ENCODE results near the gene GYPC.
"Not testable (repeated sequence)": the region's sequence is repeated elsewhere in the genome, so short reads cannot be mapped to it uniquely, and the experiment has no call there.

GYPC gene, protein sequence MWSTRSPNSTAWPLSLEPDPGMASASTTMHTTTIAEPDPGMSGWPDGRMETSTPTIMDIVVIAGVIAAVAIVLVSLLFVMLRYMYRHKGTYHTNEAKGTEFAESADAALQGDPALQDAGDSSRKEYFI

DNA sequence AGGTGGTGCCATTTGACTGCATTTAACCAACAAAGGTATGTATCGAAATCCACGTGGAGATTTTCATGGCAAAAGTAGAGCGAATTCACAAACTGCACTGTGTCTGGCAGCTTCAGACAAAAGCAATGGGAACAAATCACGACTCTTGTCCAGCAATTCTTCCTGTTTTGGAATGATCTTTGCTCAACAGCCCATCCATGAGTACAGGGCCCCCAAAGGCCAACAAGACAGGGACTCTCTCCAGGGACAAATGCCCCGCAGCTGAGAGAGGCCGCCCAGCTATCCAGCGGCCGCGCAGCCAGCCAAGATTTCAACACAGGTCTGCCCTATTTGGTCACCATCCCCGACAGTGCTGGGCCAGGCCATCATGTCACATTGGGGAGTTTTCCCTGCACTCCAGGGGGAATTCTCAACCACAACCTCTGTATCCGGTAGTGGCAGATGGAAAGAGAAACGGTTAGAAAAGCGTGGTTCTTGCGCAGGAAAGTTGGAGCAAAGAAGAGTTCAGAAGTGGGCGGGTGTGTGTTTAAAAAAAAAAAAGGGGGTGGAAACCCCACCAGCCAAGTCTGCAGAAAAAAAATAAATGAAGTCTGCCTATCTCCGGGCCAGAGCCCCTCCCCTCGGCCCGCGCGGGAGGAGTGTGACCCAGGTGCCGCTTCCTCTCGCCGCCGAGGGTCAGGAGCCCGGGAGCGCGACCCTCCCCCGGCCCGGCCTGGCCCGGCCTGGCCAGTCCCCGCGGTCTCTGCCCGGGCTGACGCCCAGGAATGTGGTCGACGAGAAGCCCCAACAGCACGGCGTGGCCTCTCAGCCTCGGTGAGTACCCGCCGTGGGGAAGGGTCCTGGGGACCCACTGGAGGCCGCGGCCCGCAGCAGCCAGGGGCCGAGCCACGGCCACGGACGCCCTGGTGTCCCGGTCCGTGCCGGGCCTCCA is at the start of gene GYPC:
GYPC (plus strand) TSS at position 659 of the 931 bp plus-strand sequence; CDS start at position 765, 106 bp downstream.
- DNase-seq (ENCODE audit: insufficient read length, low spot score) (no peak), FAIRE-seq (no peak)
- TF ChIP-seq POLR2A (IDR thresholded peaks at IDR 0.05; ENCODE audit: low read depth, low read length) = no peak

GRCh38 chr2:126614524-126615227 is 41.3 kb upstream of the GYPC start:
- DNase-seq (ENCODE audit: insufficient read length, low spot score) = no peak
- no peak for TF ChIP-seq POLR2A (IDR thresholded peaks at IDR 0.05; ENCODE audit: low read depth, low read length)
- no peak for FAIRE-seq

- no peak for TF ChIP-seq POLR2A (IDR thresholded peaks at IDR 0.05; ENCODE audit: low read depth, low read length)
- DNase-seq (ENCODE audit: insufficient read length, low spot score) (no peak), FAIRE-seq (no peak)
These were observed 39.3 kb upstream of the GYPC start for GRCh38 chr2:126616606-126617069.

- FAIRE-seq (no peak), DNase-seq (ENCODE audit: insufficient read length, low spot score) (no peak)
- no peak for TF ChIP-seq POLR2A (IDR thresholded peaks at IDR 0.05; ENCODE audit: low read depth, low read length)
These were observed 35.7 kb upstream of the GYPC start for GRCh38 chr2:126620302-126620701.

DNA sequence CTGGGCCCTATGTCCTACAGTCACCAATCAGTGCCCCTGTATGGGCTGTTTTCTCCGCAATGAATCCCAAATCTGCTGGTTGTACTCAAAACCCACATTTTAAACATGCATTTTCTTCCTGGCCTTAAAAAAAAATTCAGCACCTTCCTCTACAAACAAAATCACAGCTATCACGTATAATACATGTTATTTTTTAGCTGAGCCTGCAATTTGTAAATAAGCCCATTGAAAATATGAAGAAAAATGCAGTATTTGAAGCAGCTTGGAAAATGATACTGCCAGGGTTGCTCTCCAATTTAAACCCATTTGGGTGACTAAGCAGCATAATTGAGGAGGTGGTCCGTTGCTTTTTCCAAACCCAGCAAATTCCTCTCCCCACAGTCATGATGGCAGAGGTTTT is 33.0 kb upstream of the GYPC start:
- no peak for DNase-seq (ENCODE audit: insufficient read length, low spot score)
- no peak for TF ChIP-seq POLR2A (IDR thresholded peaks at IDR 0.05; ENCODE audit: low read depth, low read length)
- FAIRE-seq = no peak

DNA sequence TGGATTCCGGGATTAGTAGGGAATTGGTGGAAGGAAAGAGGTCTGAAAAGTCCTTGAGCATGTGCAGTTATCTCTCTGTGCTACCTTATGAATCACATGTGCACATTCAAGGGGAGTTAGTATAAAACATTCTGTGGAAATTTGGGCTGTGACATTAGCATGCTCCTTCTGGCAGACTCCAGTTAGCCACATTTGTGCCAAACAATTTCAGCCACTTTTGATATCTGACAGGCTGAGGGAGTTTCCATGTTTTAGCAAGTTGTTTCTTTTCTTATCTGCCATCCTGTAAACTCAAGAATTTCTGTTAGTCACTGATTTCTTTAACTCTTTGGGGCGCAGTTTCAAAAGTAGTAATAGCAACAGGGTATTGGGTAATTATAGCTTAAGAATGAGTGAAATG is 28.3 kb upstream of the GYPC start:
- no peak for FAIRE-seq
- TF ChIP-seq POLR2A (IDR thresholded peaks at IDR 0.05; ENCODE audit: low read depth, low read length) = no peak
- no peak for DNase-seq (ENCODE audit: insufficient read length, low spot score)

GRCh38 chr2:126634273-126634861 is 21.6 kb upstream of the GYPC start:
- FAIRE-seq (no peak), DNase-seq (ENCODE audit: insufficient read length, low spot score) (no peak)
- no peak for TF ChIP-seq POLR2A (IDR thresholded peaks at IDR 0.05; ENCODE audit: low read depth, low read length)

DNA sequence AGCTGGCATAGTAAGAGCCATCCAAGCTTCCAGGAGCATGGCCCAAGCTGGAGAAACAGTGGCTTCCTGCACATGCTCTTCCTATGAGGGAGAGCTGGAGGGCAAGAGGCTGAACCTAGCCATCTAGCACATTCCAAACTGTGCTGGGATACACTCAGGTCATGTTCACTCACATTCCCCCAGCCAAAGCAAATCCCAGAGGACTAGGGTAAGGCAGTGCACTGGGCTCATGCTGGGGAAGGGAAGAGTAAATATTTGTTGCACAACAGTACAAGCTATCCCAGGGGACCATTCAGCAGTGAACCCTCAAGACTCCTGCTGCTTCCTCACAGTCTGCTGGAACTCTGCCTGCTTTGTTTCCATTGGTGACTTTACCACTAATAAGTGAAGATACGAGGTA is 20.7 kb upstream of the GYPC start:
- no peak for TF ChIP-seq POLR2A (IDR thresholded peaks at IDR 0.05; ENCODE audit: low read depth, low read length)
- DNase-seq (ENCODE audit: insufficient read length, low spot score) (no peak), FAIRE-seq (no peak)

DNA sequence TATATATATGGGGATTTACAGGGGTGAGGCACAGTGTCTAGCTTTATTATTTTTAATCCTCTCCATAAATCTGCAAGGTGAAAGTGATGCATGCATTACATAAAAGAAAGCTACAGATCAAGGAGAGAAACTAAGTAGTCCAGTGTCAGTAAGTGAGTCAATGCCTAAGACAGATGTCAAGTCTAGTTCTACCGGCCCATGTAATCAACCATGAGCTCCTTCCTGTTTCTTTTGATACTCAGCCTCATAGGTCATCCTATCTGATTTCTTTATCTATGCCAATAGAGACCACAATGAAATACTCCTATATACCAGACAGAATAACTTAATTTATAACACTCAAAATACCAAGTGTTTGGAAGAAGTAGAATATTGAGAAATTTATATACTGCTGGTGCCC is 20.2 kb upstream of the GYPC start:
- FAIRE-seq (no peak), DNase-seq (ENCODE audit: insufficient read length, low spot score) (no peak)
- no peak for TF ChIP-seq POLR2A (IDR thresholded peaks at IDR 0.05; ENCODE audit: low read depth, low read length)

DNA sequence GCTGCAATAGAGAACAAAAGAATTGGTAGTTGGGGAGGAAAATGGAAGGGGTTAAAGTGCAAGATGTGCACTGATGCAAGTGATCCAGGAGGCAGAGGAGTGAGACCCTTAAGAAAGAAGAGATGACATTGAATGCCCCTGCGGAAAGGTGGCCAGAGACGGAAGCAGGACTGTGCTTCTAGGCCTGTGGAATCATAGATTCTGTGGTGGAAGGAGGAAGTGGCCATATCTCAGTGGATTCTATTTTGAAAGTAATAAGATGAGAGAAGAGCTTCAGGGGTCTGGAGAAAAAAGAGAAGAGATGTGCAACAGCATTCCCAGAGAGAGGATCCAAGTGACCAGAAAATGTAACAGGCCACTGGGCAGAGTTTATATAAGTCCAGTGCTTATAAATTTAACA is 18.6 kb upstream of the GYPC start:
- TF ChIP-seq POLR2A (IDR thresholded peaks at IDR 0.05; ENCODE audit: low read depth, low read length) = no peak
- DNase-seq (ENCODE audit: insufficient read length, low spot score) (no peak), FAIRE-seq (no peak)

GRCh38 chr2:126638746-126639145 is 17.2 kb upstream of the GYPC start:
- no peak for DNase-seq (ENCODE audit: insufficient read length, low spot score)
- no peak for FAIRE-seq
- no peak for TF ChIP-seq POLR2A (IDR thresholded peaks at IDR 0.05; ENCODE audit: low read depth, low read length)

DNA sequence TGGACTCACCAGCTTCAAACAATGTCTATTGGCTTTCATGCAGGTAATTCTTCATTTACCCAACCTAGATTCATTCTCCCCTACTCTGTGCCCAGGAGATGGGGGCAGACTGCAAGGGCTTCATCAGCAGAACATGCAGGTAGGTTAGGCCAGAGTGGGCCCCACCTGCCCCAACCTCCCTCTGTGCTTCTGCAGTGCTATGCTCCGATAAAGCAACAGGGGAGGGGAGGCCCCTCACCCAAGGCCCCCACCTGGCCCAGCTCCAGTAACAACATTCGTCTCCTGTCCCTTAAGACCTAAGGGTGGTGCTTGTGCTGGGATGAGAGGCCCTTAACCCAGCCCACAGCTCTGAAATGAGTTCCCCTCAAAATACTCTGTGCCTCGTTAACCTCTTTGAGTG is 16.7 kb upstream of the GYPC start:
- FAIRE-seq (no peak), DNase-seq (ENCODE audit: insufficient read length, low spot score) (no peak)
- TF ChIP-seq POLR2A (IDR thresholded peaks at IDR 0.05; ENCODE audit: low read depth, low read length) = no peak

- FAIRE-seq; DNase-seq (ENCODE audit: insufficient read length, low spot score): not testable (repeated sequence)
These were observed 14.7 kb upstream of the GYPC start for GRCh38 chr2:126641294-126641693.

GRCh38 chr2:126642031-126642430 is 13.9 kb upstream of the GYPC start:
- FAIRE-seq (no peak), DNase-seq (ENCODE audit: insufficient read length, low spot score) (no peak)
- no peak for TF ChIP-seq POLR2A (IDR thresholded peaks at IDR 0.05; ENCODE audit: low read depth, low read length)

Data from H54 (cell line).